ENCODE results near the gene GRIA2. TPM values are rescaled to one million over a fixed set of nuclear protein-coding genes. Genes with fewer than 3 reads are reported as not detected.
"Not testable (repeated sequence)": the region's sequence is repeated elsewhere in the genome, so short reads cannot be mapped to it uniquely, and the experiment has no call there.

GRIA2 gene
- under 0.01 TPM in 1 of 2 replicates, not detected in the other for total RNA-seq

GRCh38 chr4:157220371-157220881 lies at the start of gene GRIA2:
GRIA2 (plus strand) TSS chr4:157220728; CDS start chr4:157221043, 315 bp downstream.
- peak; percentile 22 to 69 for DNase-seq (ENCODE audit: low read depth in 2 of 2)

- peak in 1 of 2 donors; percentile 14 for DNase-seq (ENCODE audit: low read depth in 2 of 2)
These were observed 48.5 kb upstream of the GRIA2 start for GRCh38 chr4:157172011-157172410.

- not testable (repeated sequence) for DNase-seq (ENCODE audit: low read depth in 2 of 2)
These were observed 40.3 kb upstream of the GRIA2 start for GRCh38 chr4:157180268-157180667.

GRCh38 chr4:157184300-157184699 lies 36.2 kb upstream of the GRIA2 start:
- no peak for DNase-seq (ENCODE audit: low read depth in 2 of 2)

- DNase-seq (ENCODE audit: low read depth in 2 of 2), result no peak
These were observed 35.2 kb upstream of the GRIA2 start for GRCh38 chr4:157185363-157185762.

- no peak for DNase-seq (ENCODE audit: low read depth in 2 of 2)
These were observed 25.2 kb upstream of the GRIA2 start for GRCh38 chr4:157195374-157195773.

GRCh38 chr4:157196046-157196445 lies 24.5 kb upstream of the GRIA2 start:
- DNase-seq (ENCODE audit: low read depth in 2 of 2), result no peak

- peak in 1 of 2 donors; percentile 20 for DNase-seq (ENCODE audit: low read depth in 2 of 2)
These were observed 15.8 kb upstream of the GRIA2 start for GRCh38 chr4:157204634-157205244.

GRCh38 chr4:157217708-157218107 lies 2.8 kb upstream of the GRIA2 start:
- DNase-seq (ENCODE audit: low read depth in 2 of 2), result peak; percentile 9 to 31

GRCh38 chr4:157219711-157220370 lies 687 bp upstream of the GRIA2 start:
- DNase-seq (ENCODE audit: low read depth in 2 of 2), result no peak

GRCh38 chr4:157221426-157221894 lies 932 bp downstream of the GRIA2 start:
- no peak for DNase-seq (ENCODE audit: low read depth in 2 of 2)

- DNase-seq (ENCODE audit: low read depth in 2 of 2), result no peak
These were observed 1.6 kb downstream of the GRIA2 start for GRCh38 chr4:157221895-157222770.

- no peak for DNase-seq (ENCODE audit: low read depth in 2 of 2)
These were observed 2.2 kb downstream of the GRIA2 start for GRCh38 chr4:157222771-157223160.

- DNase-seq (ENCODE audit: low read depth in 2 of 2), result no peak
These were observed 2.9 kb downstream of the GRIA2 start for GRCh38 chr4:157223456-157223855.

GRCh38 chr4:157225096-157225495 lies 4.6 kb downstream of the GRIA2 start:
- DNase-seq (ENCODE audit: low read depth in 2 of 2), result no peak

- no peak for DNase-seq (ENCODE audit: low read depth in 2 of 2)
These were observed 5.5 kb downstream of the GRIA2 start for GRCh38 chr4:157226035-157226434.

GRCh38 chr4:157226601-157227000 lies 6.1 kb downstream of the GRIA2 start:
- no peak for DNase-seq (ENCODE audit: low read depth in 2 of 2)

- no peak for DNase-seq (ENCODE audit: low read depth in 2 of 2)
These were observed 11.0 kb downstream of the GRIA2 start for GRCh38 chr4:157231525-157231924.

- DNase-seq (ENCODE audit: low read depth in 2 of 2), result no peak
These were observed 22.3 kb downstream of the GRIA2 start for GRCh38 chr4:157242871-157243270.

- no peak for DNase-seq (ENCODE audit: low read depth in 2 of 2)
These were observed 23.8 kb downstream of the GRIA2 start for GRCh38 chr4:157244348-157244747.

GRCh38 chr4:157245351-157245750 lies 24.8 kb downstream of the GRIA2 start:
- DNase-seq (ENCODE audit: low read depth in 2 of 2), result no peak

- no peak for DNase-seq (ENCODE audit: low read depth in 2 of 2)
These were observed 26.4 kb downstream of the GRIA2 start for GRCh38 chr4:157246964-157247363.
